ENCODE results near the gene XPNPEP1. TPM values are rescaled to one million over a fixed set of nuclear protein-coding genes. Genes with fewer than 3 reads are reported as not detected.

XPNPEP1 gene
- total RNA-seq, 1 donor from 2014 or later: 88.9 TPM

GRCh38 chr10:109947111-109947920 is 24.0 kb upstream of the XPNPEP1 start:
- DNase-seq: no peak

GRCh38 chr10:109946680-109947079 is 23.4 kb upstream of the XPNPEP1 start:
- no peak for DNase-seq

GRCh38 chr10:109945473-109946177 is 22.3 kb upstream of the XPNPEP1 start:
- DNase-seq: no peak

- DNase-seq: no peak
Measured at GRCh38 chr10:109944613-109945012, 21.3 kb upstream of the XPNPEP1 start.

GRCh38 chr10:109941236-109941862 is 18.0 kb upstream of the XPNPEP1 start:
- DNase-seq: no peak

- DNase-seq: no peak
Measured at GRCh38 chr10:109940553-109940952, 17.2 kb upstream of the XPNPEP1 start.

GRCh38 chr10:109940117-109940516 is 16.8 kb upstream of the XPNPEP1 start:
- no peak for DNase-seq

GRCh38 chr10:109939315-109939961 is 16.1 kb upstream of the XPNPEP1 start:
- DNase-seq: no peak

GRCh38 chr10:109937460-109938065 is 14.3 kb upstream of the XPNPEP1 start:
- DNase-seq: no peak

- no peak for DNase-seq
Measured at GRCh38 chr10:109934958-109935793, 11.9 kb upstream of the XPNPEP1 start.

GRCh38 chr10:109933984-109934565 is 10.8 kb upstream of the XPNPEP1 start:
- no peak for DNase-seq

GRCh38 chr10:109932968-109933367 is 9.7 kb upstream of the XPNPEP1 start:
- DNase-seq: no peak

GRCh38 chr10:109932391-109932790 is 9.1 kb upstream of the XPNPEP1 start:
- no peak for DNase-seq

GRCh38 chr10:109931163-109931562 is 7.9 kb upstream of the XPNPEP1 start:
- no peak for DNase-seq

- DNase-seq: no peak
Measured at GRCh38 chr10:109929501-109930219, 6.3 kb upstream of the XPNPEP1 start.

- DNase-seq: no peak
Measured at GRCh38 chr10:109928475-109928891, 5.2 kb upstream of the XPNPEP1 start.

GRCh38 chr10:109926825-109927224 is 3.5 kb upstream of the XPNPEP1 start:
- no peak for DNase-seq

- DNase-seq: no peak
Measured at GRCh38 chr10:109926061-109926745, 2.9 kb upstream of the XPNPEP1 start.

GRCh38 chr10:109924967-109925620 is 1.8 kb upstream of the XPNPEP1 start:
- DNase-seq: no peak

All from occipital lobe (tissue), 2 donors.